Calu3 (cell line): ENCODE measurements around the gene ZC4H2. TPM values are rescaled to one million over a fixed set of nuclear protein-coding genes. Genes with fewer than 3 reads are reported as not detected.
"Not testable (repeated sequence)": the region's sequence is repeated elsewhere in the genome, so short reads cannot be mapped to it uniquely, and the experiment has no call there.

Experiments
- BruUV-seq: library from RNA; stranded (reverse); fragments of 400-500 nt; replicated peaks from 2 replicates; lab custom pipeline; 2021; lab: Mats Ljungman, UMichigan
- CTCF ChIA-PET: fragments of 300-600 bp; sonication (Branson Sonifier 250); formaldehyde crosslinking; loops from one replicate; lab custom pipeline; 2022; ENCODE audit warnings: antibody characterized with exemption; lab: Charles Lee
- DNase-seq: peaks from one replicate; pipeline ENCODE4 v3.0.0; 2022
- H3K27ac Mint-ChIP-seq: one replicate; pipeline ENCODE4 v1.8.0; 2022; ENCODE audit warnings: mixed read lengths; ENCODE audit not compliant: unreplicated experiment
- H3K27me3 Mint-ChIP-seq: one replicate; pipeline ENCODE4 v1.8.0; 2022; ENCODE audit warnings: mixed read lengths; ENCODE audit not compliant: unreplicated experiment
- H3K36me3 Mint-ChIP-seq: one replicate; pipeline ENCODE4 v1.8.0; 2022; ENCODE audit warnings: mild to moderate bottlenecking, moderate library complexity, mixed read lengths; ENCODE audit not compliant: insufficient read depth, unreplicated experiment
- H3K4me1 Mint-ChIP-seq: one replicate; pipeline ENCODE4 v1.8.0; 2022; ENCODE audit warnings: mild to moderate bottlenecking, low read depth, mixed read lengths; ENCODE audit not compliant: unreplicated experiment
- H3K4me3 Mint-ChIP-seq: one replicate; pipeline ENCODE4 v1.8.0; 2022; ENCODE audit warnings: mild to moderate bottlenecking, low read depth, moderate library complexity, mixed read lengths; ENCODE audit not compliant: unreplicated experiment
- H3K9me3 Mint-ChIP-seq: one replicate; pipeline ENCODE4 v1.8.0; 2022; ENCODE audit warnings: low read depth, mixed read lengths; ENCODE audit not compliant: unreplicated experiment
- intact Hi-C: fragments of 100-400 bp; cut with micrococcal nuclease; formaldehyde crosslinking; loops from one replicate; pipeline ENCODE4 v1.10.0; 2022; ENCODE audit not compliant: unreplicated experiment
- total RNA-seq: library from RNA; stranded (reverse); gene quantifications from 2 replicates; pipeline ENCODE4 v1.2.3, GENCODE V29; 2022
- TF ChIP-seq, protein P1 (sequence below): fragments of 200-600 bp; IDR thresholded peaks from one replicate; pipeline ENCODE4 v1.8.0; 2022; ENCODE audit warnings: antibody characterized with exemption; ENCODE audit not compliant: unreplicated experiment

The ZC4H2 gene
- total RNA-seq, 1 experiment from 2014 or later = 16.4 TPM

DNA sequence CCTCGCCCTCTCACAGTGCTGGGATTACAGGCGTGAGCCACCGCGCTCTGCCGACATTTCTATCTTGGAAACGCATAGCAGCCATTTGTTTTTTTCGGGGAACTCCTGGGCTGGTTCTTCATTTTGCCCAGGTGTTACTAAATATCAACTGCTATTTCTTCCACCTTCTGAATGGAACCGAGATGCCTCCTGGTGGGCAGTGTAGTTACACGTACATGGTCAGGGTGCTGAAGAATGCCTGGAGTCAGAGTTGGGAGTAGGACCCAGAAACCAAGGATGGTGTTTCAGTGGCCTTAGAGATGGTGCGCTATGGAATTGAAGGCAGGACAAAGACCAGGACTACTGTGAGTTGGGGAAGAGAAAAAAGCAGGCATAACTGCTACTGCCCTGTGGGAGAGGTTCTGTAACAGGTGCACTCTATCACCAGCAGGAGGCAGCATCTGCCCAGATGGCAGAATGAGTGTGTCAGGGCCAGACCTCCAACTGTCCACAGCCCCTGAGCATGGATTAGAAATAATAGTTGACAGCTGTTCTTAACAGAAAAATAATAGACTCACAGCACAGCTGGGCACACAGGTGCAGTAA lies 81.7 kb downstream of the ZC4H2 start:
- no peaks in the 10 kb centered on the region for H3K36me3 Mint-ChIP-seq
- no peaks in the 10 kb centered on the region for H3K27me3 Mint-ChIP-seq
- H3K27ac Mint-ChIP-seq = no peak overlapping the region
- H3K4me3 Mint-ChIP-seq = no peak overlapping the region
- H3K4me1 Mint-ChIP-seq = no peaks in the 10 kb centered on the region
- DNase-seq = no peak
- TF ChIP-seq, protein P1, sequence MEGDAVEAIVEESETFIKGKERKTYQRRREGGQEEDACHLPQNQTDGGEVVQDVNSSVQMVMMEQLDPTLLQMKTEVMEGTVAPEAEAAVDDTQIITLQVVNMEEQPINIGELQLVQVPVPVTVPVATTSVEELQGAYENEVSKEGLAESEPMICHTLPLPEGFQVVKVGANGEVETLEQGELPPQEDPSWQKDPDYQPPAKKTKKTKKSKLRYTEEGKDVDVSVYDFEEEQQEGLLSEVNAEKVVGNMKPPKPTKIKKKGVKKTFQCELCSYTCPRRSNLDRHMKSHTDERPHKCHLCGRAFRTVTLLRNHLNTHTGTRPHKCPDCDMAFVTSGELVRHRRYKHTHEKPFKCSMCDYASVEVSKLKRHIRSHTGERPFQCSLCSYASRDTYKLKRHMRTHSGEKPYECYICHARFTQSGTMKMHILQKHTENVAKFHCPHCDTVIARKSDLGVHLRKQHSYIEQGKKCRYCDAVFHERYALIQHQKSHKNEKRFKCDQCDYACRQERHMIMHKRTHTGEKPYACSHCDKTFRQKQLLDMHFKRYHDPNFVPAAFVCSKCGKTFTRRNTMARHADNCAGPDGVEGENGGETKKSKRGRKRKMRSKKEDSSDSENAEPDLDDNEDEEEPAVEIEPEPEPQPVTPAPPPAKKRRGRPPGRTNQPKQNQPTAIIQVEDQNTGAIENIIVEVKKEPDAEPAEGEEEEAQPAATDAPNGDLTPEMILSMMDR = no peak
- peaks cover 8% of the 10 kb centered on the region for H3K9me3 Mint-ChIP-seq
- no TSS peak for BruUV-seq
- CTCF ChIA-PET = no interaction called here
- intact Hi-C loops = no loop called here

DNA sequence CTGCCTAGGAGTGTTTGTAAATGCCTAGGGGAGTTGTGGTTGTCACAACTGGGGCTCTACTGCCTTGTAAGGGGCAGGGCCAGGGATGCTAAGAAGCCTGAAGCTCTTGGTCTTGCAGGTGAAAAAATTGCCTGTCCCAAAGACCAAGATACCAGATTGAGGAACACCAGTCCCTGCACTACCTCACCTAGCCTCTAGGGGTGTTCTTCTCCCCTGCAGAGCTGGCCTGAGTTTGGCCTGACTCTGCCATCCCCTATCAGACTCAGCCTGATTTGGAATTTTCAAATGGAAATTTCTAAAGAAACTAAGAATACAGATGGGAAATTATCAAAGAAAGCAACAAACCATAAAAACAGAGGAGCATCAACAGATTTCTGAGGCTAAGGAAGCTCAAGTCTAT lies 90.4 kb downstream of the ZC4H2 start:
- intact Hi-C loops = no loop called here
- Mint-ChIP-seq H3K4me3 (no peak overlapping the region), H3K36me3 (no peaks in the 10 kb centered on the region), H3K4me1 (no peaks in the 10 kb centered on the region), H3K27me3 (no peaks in the 10 kb centered on the region), H3K27ac (no peak overlapping the region), H3K9me3 (peaks cover 8% of the 10 kb centered on the region)
- BruUV-seq = no TSS peak
- CTCF ChIA-PET = no interaction called here
- DNase-seq = no peak
- TF ChIP-seq, protein P1 = no peak

DNA sequence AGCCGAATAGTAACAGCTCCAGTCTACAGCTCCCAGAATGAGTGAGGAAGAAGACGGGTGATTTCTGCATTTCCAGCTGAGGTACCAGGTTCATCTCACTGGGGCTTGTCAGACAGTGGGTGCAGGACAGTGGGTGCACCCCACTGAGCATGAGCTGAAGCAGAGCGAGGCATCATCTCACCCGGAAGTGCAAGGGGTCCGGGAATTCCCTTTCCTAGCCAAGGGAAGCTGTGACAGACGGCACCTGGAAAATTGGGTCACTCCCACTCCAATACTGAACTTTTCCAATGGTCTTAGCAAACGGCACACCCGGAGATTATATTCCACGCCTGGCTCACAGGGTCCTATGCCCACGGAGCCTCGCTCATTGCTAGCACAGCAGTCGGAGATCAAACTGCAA lies 97.5 kb downstream of the ZC4H2 start:
- H3K36me3 Mint-ChIP-seq = not testable (repeated sequence)

DNA sequence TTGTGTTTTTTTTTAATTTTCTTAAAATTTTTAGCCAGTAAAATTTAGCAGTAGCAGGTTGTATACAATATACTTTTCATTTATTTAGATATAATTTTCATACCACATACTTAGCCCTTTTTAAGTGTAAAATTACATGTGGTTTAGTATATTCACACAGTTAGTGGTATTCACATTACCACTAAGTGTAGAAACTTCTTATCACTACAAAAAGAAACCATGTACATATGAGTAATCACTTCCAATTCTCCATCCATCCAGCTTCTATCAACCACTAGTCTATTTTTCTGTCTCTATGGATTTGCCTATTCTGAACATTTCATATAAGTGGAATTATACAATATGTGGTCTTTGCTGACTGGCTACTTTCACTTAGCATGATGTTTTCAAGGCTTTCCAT lies 109.0 kb downstream of the ZC4H2 start:
- no peak overlapping the region for H3K4me3 Mint-ChIP-seq
- H3K27me3 Mint-ChIP-seq = no peaks in the 10 kb centered on the region
- intact Hi-C loops = no loop called here
- CTCF ChIA-PET = no interaction called here
- DNase-seq = no peak
- no peak overlapping the region for H3K27ac Mint-ChIP-seq
- no peaks in the 10 kb centered on the region for H3K4me1 Mint-ChIP-seq
- no TSS peak for BruUV-seq
- peaks cover 11% of the 10 kb centered on the region for H3K9me3 Mint-ChIP-seq
- no peaks in the 10 kb centered on the region for H3K36me3 Mint-ChIP-seq
- TF ChIP-seq, protein P1 = no peak

More for the DNA sequence above, 97.5 kb downstream of the ZC4H2 start:
- H3K4me3 Mint-ChIP-seq, CTCF ChIA-PET, H3K4me1 Mint-ChIP-seq, DNase-seq, BruUV-seq, H3K27me3 Mint-ChIP-seq, intact Hi-C loops, H3K27ac Mint-ChIP-seq: not testable (repeated sequence)
- peaks cover 11% of the 10 kb centered on the region for H3K9me3 Mint-ChIP-seq

Other genes starting within 250 kb of the ZC4H2 start
- not detected in 2 replicates for gene ZC3H12B, start 58.4 kb upstream of the ZC4H2 start, total RNA-seq